Subcutaneous abdominal adipose tissue (tissue), 5 donors: ENCODE data around the gene CPNE4.

Experiments
- H3K27ac ChIP-seq: one replicate; pipeline ENCODE4 v1.7.0; 2013; ENCODE audit warnings: low read depth, mild to moderate bottlenecking, inconsistent platforms, low read length, moderate library complexity
- H3K27me3 ChIP-seq, 5 donors: one replicate each; pipeline ENCODE4 v1.7.0; 2013; ENCODE audit warnings: low read length in 5 of 5, inconsistent platforms in 1 of 5; ENCODE audit not compliant: control insufficient read depth in 5 of 5, insufficient read depth in 4 of 5
- H3K36me3 ChIP-seq, 5 donors: one replicate each; pipeline ENCODE4 v1.7.0; 2013; ENCODE audit warnings: low read length in 5 of 5; ENCODE audit not compliant: control insufficient read depth in 5 of 5, insufficient read depth in 5 of 5
- H3K4me1 ChIP-seq, 5 donors: one replicate each; pipeline ENCODE4 v1.7.0; 2013; ENCODE audit warnings: low read length in 5 of 5, mild to moderate bottlenecking in 3 of 5, moderate library complexity in 1 of 5; ENCODE audit not compliant: control insufficient read depth in 5 of 5, insufficient read depth in 5 of 5
- H3K4me3 ChIP-seq, 5 donors: one replicate each; pipeline ENCODE4 v1.7.0; 2013; ENCODE audit warnings: low read length in 5 of 5, low read depth in 1 of 5
- H3K9ac ChIP-seq, 5 donors: one replicate each; pipeline ENCODE4 v1.7.0; 2013; ENCODE audit warnings: low read length in 5 of 5, mild to moderate bottlenecking in 4 of 5, moderate library complexity in 3 of 5
- H3K9me3 ChIP-seq, 5 donors: one replicate each; pipeline ENCODE4 v1.7.0; 2013; ENCODE audit warnings: low read length in 5 of 5; ENCODE audit not compliant: control insufficient read depth in 5 of 5
- donor health status: healthy.
- donor health status: healthy.
- donor health status: healthy.
- donor health status: healthy.
- donor health status: healthy.

The CPNE4 gene

GRCh38 chr3:131738095-131738494 lies 296.7 kb downstream of the CPNE4 start:
- H3K4me1 ChIP-seq: no peaks in the 10 kb centered on the region
- H3K4me3 ChIP-seq: no peak overlapping the region
- H3K27me3 ChIP-seq: no peaks in the 10 kb centered on the region
- H3K9me3 ChIP-seq: no peaks in the 10 kb centered on the region
- H3K9ac ChIP-seq: no peak overlapping the region
- no peaks in the 10 kb centered on the region for H3K36me3 ChIP-seq
- H3K27ac ChIP-seq: no peak overlapping the region

- no peak overlapping the region for H3K4me3 ChIP-seq
- H3K9me3 ChIP-seq: no peaks in the 10 kb centered on the region
- H3K27ac ChIP-seq: no peak overlapping the region
- no peaks in the 10 kb centered on the region for H3K36me3 ChIP-seq
- no peaks in the 10 kb centered on the region for H3K27me3 ChIP-seq
- peaks cover 0 to 8% (median 0%) of the 10 kb centered on the region in 5 donors for H3K4me1 ChIP-seq
- no peak overlapping the region for H3K9ac ChIP-seq
Observed at GRCh38 chr3:131735544-131735943, 299.3 kb downstream of the CPNE4 start.

- H3K27ac ChIP-seq: no peak overlapping the region
- peaks cover 0 to 9% (median 0%) of the 10 kb centered on the region in 5 donors for H3K4me1 ChIP-seq
- H3K9me3 ChIP-seq: no peaks in the 10 kb centered on the region
- H3K27me3 ChIP-seq: no peaks in the 10 kb centered on the region
- H3K9ac ChIP-seq: no peak overlapping the region
- no peak overlapping the region for H3K4me3 ChIP-seq
- H3K36me3 ChIP-seq: no peaks in the 10 kb centered on the region
Observed at GRCh38 chr3:131735116-131735515, 299.7 kb downstream of the CPNE4 start.

- no peaks in the 10 kb centered on the region for H3K36me3 ChIP-seq
- H3K27me3 ChIP-seq: no peaks in the 10 kb centered on the region
- no peak overlapping the region for H3K9ac ChIP-seq
- no peaks in the 10 kb centered on the region for H3K9me3 ChIP-seq
- no peak overlapping the region for H3K27ac ChIP-seq
- no peak overlapping the region for H3K4me3 ChIP-seq
- H3K4me1 ChIP-seq: peaks cover 0 to 9% (median 2%) of the 10 kb centered on the region in 5 donors
Observed at GRCh38 chr3:131733086-131733841, 301.6 kb downstream of the CPNE4 start.

- Histone ChIP-seq H3K36me3 (no peaks in the 10 kb centered on the region), H3K27ac (no peak overlapping the region), H3K27me3 (no peaks in the 10 kb centered on the region), H3K9ac (no peak overlapping the region), H3K4me1 (peaks cover 0 to 9% (median 2%) of the 10 kb centered on the region in 5 donors), H3K9me3 (no peaks in the 10 kb centered on the region), H3K4me3 (no peak overlapping the region)
Observed at GRCh38 chr3:131731709-131732108, 303.1 kb downstream of the CPNE4 start.

GRCh38 chr3:131730581-131730980 lies 304.2 kb downstream of the CPNE4 start:
- no peaks in the 10 kb centered on the region for H3K36me3 ChIP-seq
- H3K27me3 ChIP-seq: no peaks in the 10 kb centered on the region
- H3K27ac ChIP-seq: no peak overlapping the region
- H3K4me3 ChIP-seq: no peak overlapping the region
- H3K9ac ChIP-seq: no peak overlapping the region
- no peaks in the 10 kb centered on the region for H3K9me3 ChIP-seq
- H3K4me1 ChIP-seq: peaks cover 0 to 9% (median 2%) of the 10 kb centered on the region in 5 donors

- Histone ChIP-seq H3K9me3 (no peaks in the 10 kb centered on the region), H3K27ac (peak overlapping the region; percentile 31), H3K9ac (no peak overlapping the region), H3K27me3 (no peaks in the 10 kb centered on the region), H3K4me3 (no peak overlapping the region), H3K4me1 (peaks cover 0 to 9% (median 2%) of the 10 kb centered on the region in 5 donors), H3K36me3 (no peaks in the 10 kb centered on the region)
Observed at GRCh38 chr3:131729643-131730017, 305.2 kb downstream of the CPNE4 start.

GRCh38 chr3:131728898-131729642 lies 305.7 kb downstream of the CPNE4 start:
- Histone ChIP-seq H3K9ac (no peak overlapping the region), H3K27ac (peak overlapping the region; percentile 31), H3K4me3 (no peak overlapping the region), H3K4me1 (peaks cover 0 to 9% (median 2%) of the 10 kb centered on the region in 5 donors), H3K9me3 (no peaks in the 10 kb centered on the region), H3K36me3 (no peaks in the 10 kb centered on the region), H3K27me3 (no peaks in the 10 kb centered on the region)

GRCh38 chr3:131725414-131725813 lies 309.4 kb downstream of the CPNE4 start:
- no peaks in the 10 kb centered on the region for H3K36me3 ChIP-seq
- H3K27me3 ChIP-seq: no peaks in the 10 kb centered on the region
- no peak overlapping the region for H3K9ac ChIP-seq
- H3K4me3 ChIP-seq: no peak overlapping the region
- H3K4me1 ChIP-seq: peaks cover 0 to 8% (median 0%) of the 10 kb centered on the region in 5 donors
- no peaks in the 10 kb centered on the region for H3K9me3 ChIP-seq
- no peak overlapping the region for H3K27ac ChIP-seq

GRCh38 chr3:131723343-131723742 lies 311.5 kb downstream of the CPNE4 start:
- Histone ChIP-seq H3K27ac (no peak overlapping the region), H3K4me3 (no peak overlapping the region), H3K9me3 (no peaks in the 10 kb centered on the region), H3K9ac (no peak overlapping the region), H3K4me1 (peaks cover 0 to 3% (median 0%) of the 10 kb centered on the region in 5 donors), H3K27me3 (no peaks in the 10 kb centered on the region), H3K36me3 (no peaks in the 10 kb centered on the region)
